Progenitor cell of endocrine pancreas (in vitro differentiated cells): ENCODE measurements around the gene IGSF6. TPM values are rescaled to one million over a fixed set of nuclear protein-coding genes. Genes with fewer than 3 reads are reported as not detected.

Experiments
- DNase-seq: peaks from one replicate; pipeline ENCODE4 v3.0.0; 2021; ENCODE audit warnings: low spot score; ENCODE audit not compliant: unreplicated experiment
- H3K27ac Mint-ChIP-seq: 2 replicates; pipeline ENCODE4 v1.8.0; 2021; ENCODE audit warnings: mild to moderate bottlenecking, moderate library complexity, mixed read lengths
- H3K27me3 Mint-ChIP-seq: 2 replicates; pipeline ENCODE4 v1.8.0; 2021; ENCODE audit warnings: mixed read lengths
- H3K36me3 Mint-ChIP-seq: 2 replicates; pipeline ENCODE4 v1.8.0; 2022; ENCODE audit warnings: mixed read lengths; ENCODE audit not compliant: insufficient read depth
- H3K4me1 Mint-ChIP-seq: 2 replicates; pipeline ENCODE4 v1.8.0; 2021; ENCODE audit warnings: low read depth, mixed read lengths
- H3K4me3 Mint-ChIP-seq: 2 replicates; pipeline ENCODE4 v1.8.0; 2021; ENCODE audit warnings: low read depth, mild to moderate bottlenecking, moderate library complexity, mixed read lengths
- H3K9me3 Mint-ChIP-seq: 2 replicates; pipeline ENCODE4 v1.8.0; 2021; ENCODE audit warnings: low read depth, mixed read lengths
- CTCF ChIP-seq: fragments of 200-600 bp; sonication (generic); IDR thresholded peaks from one replicate; pipeline ENCODE4 v1.5.0; 2021; ENCODE audit warnings: antibody characterized with exemption, mild to moderate bottlenecking; ENCODE audit not compliant: unreplicated experiment
- total RNA-seq: library from RNA; stranded (reverse); gene quantifications from 2 replicates; pipeline ENCODE4 v1.2.1, GENCODE V29; 2021

Gene IGSF6
- total RNA-seq, 1 donor from 2014 or later: not detected

- TF ChIP-seq CTCF: no peak
- Mint-ChIP-seq H3K27ac (no peak overlapping the region), H3K27me3 (peaks cover 4% of the 10 kb centered on the region), H3K9me3 (no peaks in the 10 kb centered on the region), H3K4me1 (peaks cover 5% of the 10 kb centered on the region), H3K4me3 (no peak overlapping the region), H3K36me3 (no peaks in the 10 kb centered on the region)
- DNase-seq: no peak
These were observed 58.7 kb downstream of the IGSF6 start for GRCh38 chr16:21593530-21594289.

- no peaks in the 10 kb centered on the region for H3K9me3 Mint-ChIP-seq
- no peak overlapping the region for H3K4me3 Mint-ChIP-seq
- no peaks in the 10 kb centered on the region for H3K36me3 Mint-ChIP-seq
- no peak for DNase-seq
- H3K4me1 Mint-ChIP-seq: no peaks in the 10 kb centered on the region
- TF ChIP-seq CTCF: no peak
- H3K27me3 Mint-ChIP-seq: peaks cover 7% of the 10 kb centered on the region
- H3K27ac Mint-ChIP-seq: no peak overlapping the region
These were observed 60.2 kb downstream of the IGSF6 start for GRCh38 chr16:21592191-21592590.

DNA sequence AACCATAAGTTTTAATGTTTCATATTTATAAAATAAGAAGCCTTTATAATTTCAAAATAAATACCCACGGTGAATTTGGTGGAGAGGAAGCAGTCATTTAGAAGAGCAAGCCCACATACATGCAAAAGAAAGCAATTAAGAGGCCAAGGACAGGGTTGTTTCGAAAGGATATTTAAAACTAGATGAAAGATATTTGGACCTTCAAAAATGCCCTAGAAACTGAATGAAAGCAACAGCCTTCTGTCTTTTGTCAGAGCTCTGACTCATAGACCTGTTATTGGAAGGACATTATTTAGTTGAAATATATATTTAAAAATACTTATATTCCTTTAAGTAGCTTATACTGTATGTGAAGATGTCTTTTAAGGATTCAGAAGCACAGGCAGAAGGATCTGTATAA is 61.6 kb downstream of the IGSF6 start:
- Mint-ChIP-seq H3K27ac (no peak overlapping the region), H3K27me3 (peaks cover 7% of the 10 kb centered on the region), H3K9me3 (no peaks in the 10 kb centered on the region), H3K4me3 (no peak overlapping the region), H3K36me3 (no peaks in the 10 kb centered on the region), H3K4me1 (no peaks in the 10 kb centered on the region)
- TF ChIP-seq CTCF: no peak
- no peak for DNase-seq

DNA sequence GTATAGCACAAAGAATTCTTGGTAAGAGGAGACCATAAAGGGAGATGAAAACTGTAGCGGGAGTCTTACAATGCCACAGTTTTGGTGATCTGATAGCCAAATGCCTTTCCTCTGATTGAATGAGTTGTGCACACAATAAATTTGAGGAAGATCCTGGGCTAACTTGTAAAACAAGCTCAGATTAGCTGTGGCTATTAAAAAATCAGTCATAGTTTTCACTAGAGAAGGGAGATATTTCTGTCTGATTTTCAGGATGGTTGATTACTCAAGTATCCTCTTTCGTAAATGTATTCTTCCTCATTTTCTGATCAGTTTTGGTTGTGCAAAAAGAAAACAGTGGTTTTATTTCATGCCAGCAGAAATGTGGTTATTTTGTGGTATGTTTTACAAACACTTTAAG is 62.1 kb downstream of the IGSF6 start:
- Mint-ChIP-seq H3K27ac (no peak overlapping the region), H3K4me1 (no peaks in the 10 kb centered on the region), H3K27me3 (peaks cover 7% of the 10 kb centered on the region), H3K4me3 (no peak overlapping the region), H3K36me3 (no peaks in the 10 kb centered on the region), H3K9me3 (no peaks in the 10 kb centered on the region)
- no peak for DNase-seq
- no peak for TF ChIP-seq CTCF

DNA sequence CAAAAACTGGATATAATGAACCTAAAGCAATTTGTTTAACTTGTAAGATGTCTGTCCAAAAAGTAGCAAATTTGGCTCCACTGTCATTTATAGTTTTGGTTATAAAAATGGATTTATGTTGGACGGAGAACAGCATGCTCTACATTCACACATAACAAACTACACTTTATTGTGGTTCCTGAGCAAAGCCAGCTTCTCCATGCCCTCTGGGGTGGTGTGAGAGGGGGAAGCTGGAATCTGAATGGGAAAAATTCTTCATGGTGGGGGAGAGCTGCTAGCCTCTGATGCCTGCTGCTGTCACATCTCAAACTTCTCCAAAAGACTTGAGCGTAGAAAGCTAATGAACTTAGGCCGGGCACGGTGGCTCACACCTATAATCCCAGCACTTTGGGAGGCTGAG is 62.9 kb downstream of the IGSF6 start:
- H3K9me3 Mint-ChIP-seq: no peaks in the 10 kb centered on the region
- no peak for TF ChIP-seq CTCF
- DNase-seq: no peak
- peaks cover 7% of the 10 kb centered on the region for H3K27me3 Mint-ChIP-seq
- no peaks in the 10 kb centered on the region for H3K4me1 Mint-ChIP-seq
- no peak overlapping the region for H3K27ac Mint-ChIP-seq
- H3K4me3 Mint-ChIP-seq: no peak overlapping the region
- H3K36me3 Mint-ChIP-seq: no peaks in the 10 kb centered on the region

Other genes with a start within 250 kb of the IGSF6 start
- gene METTL9, start 53.0 kb downstream of the IGSF6 start, total RNA-seq: 143 and 158 TPM in 2 replicates
- 0.07 and 0.13 TPM in 2 replicates for gene OTOA, start 11.4 kb upstream of the IGSF6 start, total RNA-seq
- gene NPIPB4, start 205.1 kb upstream of the IGSF6 start, total RNA-seq: 149 and 177 TPM in 2 replicates